HG02763 (cell line): Measurements from ENCODE around the gene EXOC5.

ENCODE experiments used
- ATAC-seq: cut with Tn5 transposase; IDR thresholded peaks from one replicate; pipeline ENCODE4 v1.9.1; 2021; ENCODE audit warnings: mild to moderate bottlenecking, moderate library complexity; ENCODE audit not compliant: unreplicated experiment

EXOC5 gene, protein sequence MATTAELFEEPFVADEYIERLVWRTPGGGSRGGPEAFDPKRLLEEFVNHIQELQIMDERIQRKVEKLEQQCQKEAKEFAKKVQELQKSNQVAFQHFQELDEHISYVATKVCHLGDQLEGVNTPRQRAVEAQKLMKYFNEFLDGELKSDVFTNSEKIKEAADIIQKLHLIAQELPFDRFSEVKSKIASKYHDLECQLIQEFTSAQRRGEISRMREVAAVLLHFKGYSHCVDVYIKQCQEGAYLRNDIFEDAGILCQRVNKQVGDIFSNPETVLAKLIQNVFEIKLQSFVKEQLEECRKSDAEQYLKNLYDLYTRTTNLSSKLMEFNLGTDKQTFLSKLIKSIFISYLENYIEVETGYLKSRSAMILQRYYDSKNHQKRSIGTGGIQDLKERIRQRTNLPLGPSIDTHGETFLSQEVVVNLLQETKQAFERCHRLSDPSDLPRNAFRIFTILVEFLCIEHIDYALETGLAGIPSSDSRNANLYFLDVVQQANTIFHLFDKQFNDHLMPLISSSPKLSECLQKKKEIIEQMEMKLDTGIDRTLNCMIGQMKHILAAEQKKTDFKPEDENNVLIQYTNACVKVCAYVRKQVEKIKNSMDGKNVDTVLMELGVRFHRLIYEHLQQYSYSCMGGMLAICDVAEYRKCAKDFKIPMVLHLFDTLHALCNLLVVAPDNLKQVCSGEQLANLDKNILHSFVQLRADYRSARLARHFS

DNA sequence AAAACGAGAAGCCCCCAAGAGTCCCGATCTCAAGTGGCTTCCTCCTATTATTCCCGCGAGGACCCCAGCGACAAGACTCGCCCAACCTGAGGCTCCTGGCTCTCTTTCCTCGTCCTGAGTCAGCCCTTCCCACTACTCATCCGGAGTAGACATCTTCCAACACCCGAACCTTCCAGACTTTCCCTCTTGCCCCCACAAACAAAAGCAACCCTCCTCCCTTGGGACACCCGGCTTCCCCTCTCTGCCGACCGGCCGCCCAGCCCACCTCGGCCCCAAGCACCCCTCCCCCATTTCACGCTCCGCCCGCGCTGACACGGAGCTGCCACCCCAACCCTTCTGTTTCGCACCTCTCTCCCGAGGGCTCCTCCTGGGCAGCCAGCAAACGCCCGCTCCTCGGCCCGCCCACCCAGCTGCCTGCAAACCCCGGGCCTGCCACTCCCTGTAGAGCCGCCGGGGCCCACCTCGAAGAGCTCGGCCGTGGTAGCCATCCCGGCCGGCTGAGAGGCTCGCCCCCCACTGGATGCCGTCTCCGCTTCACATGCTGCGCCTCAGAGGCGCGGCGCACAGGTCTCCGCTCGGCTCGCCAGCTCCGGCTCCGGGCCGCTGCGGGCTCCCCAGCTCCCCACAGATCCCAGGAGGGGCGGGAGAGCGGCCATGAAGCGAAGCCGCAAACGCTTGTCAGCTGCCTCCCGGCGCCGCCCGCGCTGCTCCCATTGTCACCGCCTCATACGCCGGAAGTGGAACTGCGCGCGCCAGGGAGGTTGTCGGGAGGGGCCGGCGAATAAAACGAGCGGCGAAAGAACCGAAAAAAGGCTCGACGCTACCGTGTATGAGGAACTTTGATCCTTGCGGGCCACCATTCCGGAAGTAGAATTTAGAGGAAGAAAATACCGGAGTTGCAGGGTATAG lies at the start of gene EXOC5, which contains the start of gene AP5M1:
Gene EXOC5, minus strand, starts transcription at position 745 of the 909 bp plus-strand sequence. Its CDS starts 257 bp downstream, at position 488.
Gene AP5M1, plus strand, starts transcription at position 811 of the 909 bp plus-strand sequence. CDS start 344 bp downstream, outside the sequence.
- ATAC-seq = peak; percentile 87

DNA sequence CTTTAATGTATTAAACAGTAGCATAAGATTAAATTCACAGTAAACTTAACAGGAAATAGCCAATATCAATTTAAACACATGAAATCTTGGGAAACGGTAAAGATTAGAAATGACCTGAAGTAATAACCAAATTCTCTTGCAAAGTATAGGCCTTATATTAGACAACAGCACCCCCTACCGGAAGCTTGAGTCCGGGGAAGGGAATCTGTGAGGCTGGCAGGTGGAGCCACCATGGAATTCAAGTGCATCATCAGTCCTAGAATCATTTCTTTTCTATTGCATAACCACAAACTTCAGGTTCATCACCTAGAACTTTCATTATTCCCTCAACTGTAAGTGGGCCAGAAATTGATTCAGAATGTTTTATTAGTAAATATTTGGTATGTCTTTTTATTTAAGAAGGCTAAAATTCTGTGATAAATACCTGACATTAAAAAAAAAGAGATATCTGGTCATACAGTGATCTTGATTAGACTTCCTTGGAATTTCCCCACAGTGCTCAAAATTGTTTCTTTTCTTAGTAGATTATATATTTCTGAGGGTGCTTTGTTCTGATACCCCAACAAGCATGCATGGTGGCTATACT lies 48.6 kb upstream of the EXOC5 start:
- no peak for ATAC-seq

DNA sequence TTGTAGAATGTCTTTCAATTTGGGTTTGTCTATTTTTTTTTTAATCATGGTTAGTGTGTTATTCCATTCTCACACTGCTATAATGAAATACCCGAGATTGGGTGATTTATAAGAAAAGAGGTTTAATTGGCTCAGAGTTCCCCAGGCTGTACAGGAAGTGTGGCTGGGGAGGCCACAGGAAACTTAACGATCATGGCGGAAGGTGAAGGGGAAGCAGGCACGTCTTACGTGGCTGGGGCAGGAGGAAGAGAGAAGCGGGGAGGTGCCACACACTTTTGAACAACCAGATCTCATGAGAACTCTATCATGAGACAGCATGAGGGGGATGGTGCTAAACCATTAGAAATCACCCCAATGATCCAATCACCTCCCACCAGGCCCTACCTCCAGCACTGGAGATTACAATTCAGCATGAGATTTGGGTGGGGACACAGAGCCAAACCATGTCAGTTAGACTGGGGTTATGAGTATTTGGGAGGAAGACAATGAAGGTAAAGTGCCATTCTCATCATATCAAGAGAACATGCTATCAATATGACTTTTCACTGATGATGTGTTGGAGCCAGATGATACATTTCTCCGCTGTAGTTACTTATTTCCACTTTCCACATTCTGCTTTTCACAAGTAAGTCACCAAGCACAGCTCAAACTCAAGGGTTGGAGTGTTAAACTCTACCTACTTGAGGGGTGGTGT lies 45.8 kb upstream of the EXOC5 start:
- no peak for ATAC-seq

DNA sequence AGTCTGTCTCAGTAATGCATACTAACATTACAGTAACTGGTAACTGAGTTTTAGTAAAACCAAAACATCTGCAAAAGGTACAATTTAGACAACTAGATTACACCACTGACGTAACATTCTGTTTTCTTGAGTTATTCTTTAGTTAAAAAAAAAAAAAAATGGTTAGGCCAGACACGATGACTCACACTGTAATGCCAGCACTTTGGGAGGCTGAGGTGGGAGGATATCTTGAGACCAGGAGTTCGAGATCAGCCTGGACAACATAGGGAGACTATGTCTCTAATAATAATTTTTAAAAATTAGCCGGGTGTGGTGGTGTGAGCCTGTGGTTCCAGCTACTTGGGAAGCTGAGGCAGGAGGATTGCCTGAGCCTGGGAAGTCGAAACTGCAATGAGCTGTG lies 34.2 kb upstream of the EXOC5 start:
- ATAC-seq = no peak

DNA sequence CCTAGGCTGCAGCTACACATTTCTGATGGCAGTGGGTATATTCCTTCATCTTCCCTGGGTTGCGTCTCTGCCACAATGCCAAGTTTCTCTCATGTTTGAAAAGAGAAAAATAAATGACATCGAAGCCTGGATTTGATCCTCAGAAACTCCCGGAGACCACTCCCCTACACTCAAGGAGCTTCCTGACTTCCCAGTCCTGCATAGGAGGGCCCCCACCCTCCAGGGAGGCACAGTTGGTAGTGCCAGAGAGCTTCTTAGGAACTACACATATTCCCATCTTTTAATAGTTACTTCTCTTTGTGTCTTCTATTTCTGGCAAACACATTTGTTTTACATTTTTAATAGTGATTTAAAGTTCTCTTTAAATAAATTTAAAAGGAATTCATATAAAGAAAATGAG lies 30.8 kb upstream of the EXOC5 start:
- ATAC-seq = no peak

DNA sequence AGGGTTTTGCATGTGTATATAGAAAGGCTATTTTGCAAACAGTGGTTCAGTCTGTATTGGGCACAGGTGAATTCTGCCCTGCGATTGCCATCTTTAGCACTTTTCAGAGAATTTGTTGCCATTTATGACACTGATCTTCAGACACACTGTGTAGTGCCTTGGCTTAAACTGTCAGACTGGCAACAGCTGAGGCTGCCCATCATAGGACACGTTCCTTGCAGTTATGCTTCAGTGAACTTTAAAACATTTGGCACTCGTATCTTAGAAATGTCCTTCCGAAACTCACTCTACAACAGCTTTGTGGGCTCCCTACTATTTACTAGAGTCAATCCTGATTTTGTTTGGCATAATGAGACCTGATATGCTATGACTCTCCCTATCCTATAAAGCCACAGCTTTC lies 29.1 kb upstream of the EXOC5 start:
- no peak for ATAC-seq

DNA sequence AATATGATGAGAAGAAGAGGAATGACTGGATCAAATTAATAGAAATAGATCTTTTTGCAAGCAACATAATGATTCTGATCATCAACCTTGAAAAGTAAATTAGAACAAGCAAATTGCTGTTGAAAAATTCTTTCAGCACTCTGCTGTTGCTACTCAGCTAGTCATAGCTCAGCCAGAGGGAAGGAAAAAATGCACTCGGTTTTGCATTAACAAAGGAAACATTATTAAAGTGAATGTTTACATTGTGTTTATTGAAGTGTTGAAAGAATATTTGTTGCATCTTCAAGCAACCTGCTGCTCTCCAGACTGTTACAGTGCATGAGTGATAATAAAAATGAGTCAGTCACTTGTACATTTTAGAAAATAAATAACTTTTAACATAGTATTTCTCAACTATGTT lies 26.5 kb upstream of the EXOC5 start:
- no peak for ATAC-seq

DNA sequence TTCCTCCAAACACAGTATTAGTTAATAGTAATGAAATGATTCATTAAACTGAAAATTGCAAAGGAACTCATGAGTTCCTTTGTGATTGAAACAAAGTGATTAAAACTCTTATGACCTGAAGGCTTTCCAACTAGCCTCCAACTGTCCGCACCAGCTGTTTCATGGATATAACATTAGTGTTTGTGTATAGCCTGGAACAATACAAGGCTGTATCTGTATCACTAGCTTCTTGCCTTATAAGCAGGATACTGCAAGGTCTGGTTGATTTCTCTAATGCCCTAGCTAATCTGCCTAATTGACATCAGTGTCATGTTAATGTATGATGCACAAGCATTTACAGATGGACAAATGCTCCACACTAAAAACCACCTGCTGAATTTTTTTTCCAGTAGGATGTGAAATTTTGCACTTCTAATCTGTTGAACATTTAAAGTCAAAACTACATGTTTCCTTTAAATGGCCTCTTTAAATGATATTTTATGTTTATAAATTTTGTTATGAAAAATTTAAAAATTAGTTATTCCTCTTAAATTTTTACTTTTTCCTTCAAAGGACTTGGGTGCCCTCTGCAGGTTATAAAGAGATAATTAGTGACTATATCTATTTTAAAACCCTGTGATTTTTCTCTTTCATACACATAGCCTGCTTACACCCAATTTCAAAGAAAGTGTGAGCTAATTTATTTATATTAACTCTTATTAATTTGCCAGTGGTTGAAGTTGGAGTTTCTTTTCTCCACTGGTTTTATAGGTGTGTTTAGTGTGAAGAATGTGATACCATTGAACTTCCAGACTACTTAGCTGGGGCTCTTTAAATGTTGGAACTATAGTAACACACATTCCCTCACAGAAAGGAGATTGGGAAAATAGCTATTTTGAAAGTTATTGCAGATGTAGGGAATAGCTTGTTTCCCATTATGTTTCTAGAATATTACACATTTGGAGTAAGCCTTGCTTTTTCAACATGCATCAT lies 25.4 kb upstream of the EXOC5 start:
- ATAC-seq = no peak

DNA sequence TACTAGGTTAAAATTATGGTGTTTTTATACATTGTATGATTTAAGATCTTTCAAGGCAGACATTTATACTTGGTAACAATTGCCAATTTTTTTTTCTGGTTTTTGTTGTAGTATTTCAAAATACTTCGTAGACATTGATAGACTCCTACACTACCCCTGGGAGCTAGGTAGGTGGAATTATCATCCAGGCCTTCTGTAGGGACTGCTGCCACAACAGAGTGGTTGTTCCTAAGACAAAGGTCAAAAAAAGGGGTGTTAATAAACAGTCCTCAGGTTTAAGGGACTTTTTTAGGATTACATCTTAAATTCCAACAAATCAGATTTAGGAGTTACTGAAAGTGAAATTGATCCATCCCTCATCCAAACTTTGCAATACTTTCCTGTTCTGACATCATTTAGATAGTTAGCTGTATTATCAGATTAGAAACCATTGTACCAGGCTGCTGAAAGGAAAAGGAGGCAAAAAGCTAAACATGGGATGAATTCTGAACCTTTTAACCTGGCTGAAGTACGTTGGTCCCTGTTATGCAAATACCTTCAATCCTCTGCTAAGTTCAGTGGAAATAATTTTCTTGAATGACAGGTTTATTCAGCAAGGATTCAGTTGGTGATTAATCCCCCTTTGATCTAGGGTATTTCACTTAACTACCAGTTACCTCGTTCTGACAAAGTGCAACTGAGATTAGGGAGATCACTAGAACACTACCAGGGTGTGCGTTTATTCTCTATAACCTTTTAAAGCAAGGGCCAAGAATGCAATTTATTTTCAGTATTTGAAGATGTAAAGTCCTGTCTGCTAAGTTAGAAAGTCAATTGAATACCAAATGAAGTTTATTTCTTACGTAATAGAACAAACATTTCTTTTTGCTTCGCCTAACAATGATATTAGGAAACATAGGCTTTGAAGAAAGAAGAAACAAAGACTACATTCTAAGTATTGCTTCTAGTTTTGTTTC lies 23.3 kb upstream of the EXOC5 start:
- no peak for ATAC-seq

DNA sequence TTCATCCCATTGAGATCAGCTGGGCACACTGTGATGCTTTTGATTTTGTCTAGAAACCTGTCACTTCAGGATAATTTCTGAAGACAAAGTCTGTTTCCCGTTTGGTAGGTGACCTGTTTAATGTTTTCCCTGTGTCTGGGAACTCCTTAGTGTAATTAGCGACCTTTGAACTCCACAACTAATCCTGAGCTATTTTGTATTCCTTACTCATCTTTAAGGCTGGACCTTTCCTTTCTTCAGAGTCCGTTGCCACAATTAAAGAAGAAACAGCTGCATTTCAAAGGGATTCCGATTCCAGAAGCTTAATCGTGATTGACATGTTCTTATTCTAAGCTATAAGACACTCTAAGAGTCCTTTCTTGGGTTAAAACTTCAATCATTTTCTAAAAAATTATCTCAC lies 22.0 kb upstream of the EXOC5 start:
- ATAC-seq = no peak

DNA sequence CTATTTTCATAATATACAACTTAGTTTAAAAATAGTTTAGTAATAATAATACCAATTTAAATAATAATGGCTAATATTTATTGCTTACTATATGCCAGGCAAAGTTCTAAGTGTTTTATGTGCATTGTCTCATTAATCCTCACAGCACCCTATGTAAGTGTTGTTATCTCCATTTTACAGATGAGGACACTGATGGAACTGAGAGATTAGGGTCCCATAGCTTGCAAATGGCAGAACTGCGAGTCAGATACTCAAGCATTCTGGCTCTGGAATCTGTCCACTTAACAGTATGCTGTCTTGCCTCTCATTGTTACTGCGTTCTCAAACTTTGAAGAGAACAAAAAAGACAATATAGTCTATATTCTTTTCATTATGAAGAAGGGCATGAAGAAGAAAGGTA lies 19.0 kb upstream of the EXOC5 start:
- ATAC-seq = no peak

DNA sequence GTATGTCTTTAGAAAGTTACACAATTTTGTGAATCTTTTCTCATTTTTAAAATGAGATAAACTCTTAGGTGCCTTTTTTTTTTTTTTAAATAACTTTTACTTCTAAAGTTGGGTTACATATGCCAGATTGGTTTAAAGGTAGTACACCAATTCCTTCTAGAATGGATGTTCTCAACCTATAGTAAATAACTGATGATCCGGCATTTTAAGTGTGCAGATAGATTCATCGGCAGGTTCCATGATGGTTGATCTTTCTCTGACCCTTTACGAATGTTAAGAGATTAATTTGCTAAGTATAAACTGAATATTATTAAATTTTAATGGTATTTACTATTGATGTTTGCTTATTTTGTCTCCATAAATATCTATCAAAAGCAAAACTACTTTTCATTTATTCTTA lies 8.4 kb upstream of the EXOC5 start:
- no peak for ATAC-seq

DNA sequence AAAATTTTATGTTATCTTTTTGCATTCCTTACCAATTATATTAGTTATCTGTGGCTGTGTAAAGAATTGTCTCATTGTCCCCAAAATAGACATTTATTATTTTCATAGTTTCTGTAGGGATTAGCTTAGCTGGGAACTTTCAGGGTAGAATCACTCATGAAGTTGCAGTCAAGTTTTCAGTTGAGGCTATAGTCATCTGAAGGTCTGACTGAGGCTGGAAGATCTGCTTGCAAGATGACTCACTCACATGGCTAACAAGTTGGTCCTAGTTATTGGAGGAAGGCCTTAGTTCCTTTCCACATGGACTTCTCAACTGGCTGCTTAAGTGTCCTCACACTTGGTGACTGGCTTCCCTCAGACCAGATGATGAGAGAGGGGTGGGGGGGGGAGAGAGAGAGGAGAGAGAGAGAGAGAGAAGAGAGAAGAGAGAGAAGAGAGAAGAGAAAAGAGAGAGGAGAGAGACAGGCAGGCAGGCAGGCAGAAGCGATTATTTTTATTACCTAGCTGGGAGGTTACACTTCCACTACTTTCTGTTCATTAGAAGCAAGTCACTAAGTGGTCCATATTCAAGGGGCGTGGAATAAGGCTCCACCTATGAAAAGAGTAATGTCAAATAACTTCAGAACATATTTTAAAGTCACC lies 6.4 kb upstream of the EXOC5 start:
- ATAC-seq = no peak

DNA sequence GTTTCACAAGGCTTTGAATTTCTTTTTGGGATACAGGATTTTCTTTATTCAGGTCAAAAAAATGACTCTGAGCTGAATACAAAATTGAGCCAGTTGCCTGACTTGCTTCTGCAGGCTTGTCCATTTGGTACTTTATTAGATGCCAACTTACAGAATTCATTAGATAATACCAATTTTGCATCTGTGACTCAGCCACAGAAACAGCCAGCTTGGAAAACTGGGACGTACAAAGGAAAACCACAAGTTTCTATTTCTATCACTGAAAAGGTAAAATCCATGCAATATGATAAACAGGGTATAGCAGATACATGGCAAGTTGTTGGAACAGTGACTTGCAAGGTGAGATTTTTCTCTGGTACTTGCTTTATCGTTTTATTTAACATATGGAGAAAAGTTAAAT lies 5.8 kb upstream of the EXOC5 start:
- ATAC-seq = no peak

DNA sequence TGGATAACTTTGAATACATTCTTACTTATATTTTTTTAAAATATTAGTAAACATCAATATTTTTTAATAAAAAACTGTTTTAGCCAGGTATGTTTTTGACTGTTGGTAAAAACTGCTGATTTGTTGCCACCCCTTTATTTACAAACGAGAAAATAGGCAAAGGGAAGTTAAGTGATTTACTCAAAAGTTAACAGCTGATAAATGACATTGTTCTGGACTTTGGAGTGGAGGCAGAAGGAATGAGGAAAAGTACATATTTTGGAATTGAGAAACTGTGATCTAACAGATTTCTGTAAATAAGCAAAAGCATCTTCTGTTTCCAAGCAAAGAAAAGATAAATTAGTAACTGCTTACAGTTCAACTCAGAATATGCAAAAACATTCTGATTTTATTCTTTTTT lies 4.5 kb upstream of the EXOC5 start:
- ATAC-seq = no peak

DNA sequence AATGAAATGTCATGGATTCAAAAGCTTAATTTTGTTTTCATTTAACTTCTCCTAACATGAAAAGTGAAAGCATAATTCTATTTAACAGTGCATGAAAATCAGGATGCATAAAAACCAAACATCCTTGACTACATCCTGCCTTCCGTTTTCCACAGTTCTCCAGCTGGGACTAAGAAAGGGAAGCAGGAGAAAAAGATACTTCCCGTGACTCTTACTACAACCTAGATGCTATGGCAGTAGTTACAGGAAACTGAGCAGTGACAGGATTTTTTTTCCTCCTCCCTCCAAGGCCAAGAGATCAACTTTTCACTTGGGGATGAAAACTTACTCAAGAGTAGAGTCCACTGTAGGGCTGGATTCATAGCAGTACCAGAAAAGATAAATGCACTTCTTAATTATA lies 2.6 kb downstream of the EXOC5 start:
- ATAC-seq = no peak

DNA sequence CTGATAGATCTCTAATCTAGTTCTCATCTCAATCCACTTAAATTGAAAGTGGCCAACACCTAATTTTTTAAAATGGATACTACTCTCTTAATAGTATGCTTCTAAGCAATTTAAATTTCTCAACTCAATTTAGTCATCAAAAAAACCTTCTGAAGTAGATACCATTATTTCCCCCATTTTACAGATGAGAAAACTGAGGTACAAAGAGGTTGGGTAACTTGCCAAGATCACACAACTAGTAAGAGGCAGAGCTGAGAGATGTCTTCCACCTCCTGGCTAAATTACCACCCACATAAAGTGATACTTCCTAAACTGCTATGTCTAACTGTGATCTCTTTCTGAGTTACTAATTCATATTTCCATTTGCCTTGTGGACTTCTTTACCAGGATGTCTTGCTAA lies 6.6 kb downstream of the EXOC5 start:
- no peak for ATAC-seq

DNA sequence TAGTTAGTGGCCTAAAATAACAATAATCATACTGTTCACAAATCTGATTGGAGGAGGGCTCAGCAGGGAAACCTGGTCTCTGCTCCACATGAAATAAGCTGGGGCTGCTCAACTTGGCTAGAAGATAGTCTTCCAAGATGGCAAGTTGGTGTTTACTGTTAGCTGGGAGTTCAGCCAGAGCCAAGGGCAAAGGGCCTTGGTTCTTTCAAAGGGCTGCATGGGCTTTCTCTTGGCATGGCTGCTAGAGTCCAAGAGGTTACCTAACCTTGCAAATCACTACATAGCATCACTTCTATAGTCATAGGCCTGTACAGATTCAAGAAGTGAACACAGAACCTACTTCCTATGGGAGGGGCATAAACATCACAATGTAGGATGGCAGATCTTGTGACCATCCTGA lies 7.1 kb downstream of the EXOC5 start:
- ATAC-seq = no peak
